Measurements from ENCODE around the gene ANKRD17.

The ANKRD17 gene

GRCh38 chr4:73223258-73223650, 35.3 kb downstream of the ANKRD17 start:
- H3K4me2 ChIP-seq (ENCODE audit: insufficient read depth, low read length) = peak overlapping the region; percentile 70
- peak overlapping the region; percentile 66 for H3K9ac ChIP-seq (ENCODE audit: low read depth, low read length)
- peak overlapping the region; percentile 12 to 63; a peak in 2 of 4 replicates for H3K4me3 ChIP-seq (ENCODE audit: low read depth in 1 of 2, low read length in 2 of 2)
- H3K9me3 ChIP-seq (ENCODE audit: insufficient read depth, low read length, severe bottlenecking) = no peaks in the 10 kb centered on the region
- peaks cover 90% of the 10 kb centered on the region for H3K79me2 ChIP-seq (ENCODE audit: insufficient read depth, low read length)
- no peaks in the 10 kb centered on the region; the same call in 1 of the 2 replicates for H3K36me3 ChIP-seq (ENCODE audit: insufficient read depth, low read length)
- H4K20me1 ChIP-seq (ENCODE audit: insufficient read depth, low read length) = peaks cover 2% of the 10 kb centered on the region; the same call in 1 of the 2 replicates
- no peak for TF ChIP-seq EZH2 (IDR thresholded peaks at IDR 0.05; ENCODE audit: borderline replicate concordance, low read depth, low read length, severe bottlenecking)
- TF ChIP-seq, protein P1, sequence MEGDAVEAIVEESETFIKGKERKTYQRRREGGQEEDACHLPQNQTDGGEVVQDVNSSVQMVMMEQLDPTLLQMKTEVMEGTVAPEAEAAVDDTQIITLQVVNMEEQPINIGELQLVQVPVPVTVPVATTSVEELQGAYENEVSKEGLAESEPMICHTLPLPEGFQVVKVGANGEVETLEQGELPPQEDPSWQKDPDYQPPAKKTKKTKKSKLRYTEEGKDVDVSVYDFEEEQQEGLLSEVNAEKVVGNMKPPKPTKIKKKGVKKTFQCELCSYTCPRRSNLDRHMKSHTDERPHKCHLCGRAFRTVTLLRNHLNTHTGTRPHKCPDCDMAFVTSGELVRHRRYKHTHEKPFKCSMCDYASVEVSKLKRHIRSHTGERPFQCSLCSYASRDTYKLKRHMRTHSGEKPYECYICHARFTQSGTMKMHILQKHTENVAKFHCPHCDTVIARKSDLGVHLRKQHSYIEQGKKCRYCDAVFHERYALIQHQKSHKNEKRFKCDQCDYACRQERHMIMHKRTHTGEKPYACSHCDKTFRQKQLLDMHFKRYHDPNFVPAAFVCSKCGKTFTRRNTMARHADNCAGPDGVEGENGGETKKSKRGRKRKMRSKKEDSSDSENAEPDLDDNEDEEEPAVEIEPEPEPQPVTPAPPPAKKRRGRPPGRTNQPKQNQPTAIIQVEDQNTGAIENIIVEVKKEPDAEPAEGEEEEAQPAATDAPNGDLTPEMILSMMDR (IDR thresholded peaks at IDR 0.05; ENCODE audit: borderline replicate concordance, extremely low read depth, low read length, poor library complexity, severe bottlenecking) = no peak
- H3K27me3 ChIP-seq (ENCODE audit: insufficient read depth, low read length, poor library complexity) = no peaks in the 10 kb centered on the region
- DNase-seq (no peak), ATAC-seq (ENCODE audit: insufficient read depth, low read depth) (peak; percentile 40)
- peak overlapping the region; percentile 86 for H3K27ac ChIP-seq (ENCODE audit: low read length)
- H3K4me1 ChIP-seq (ENCODE audit: insufficient read depth, low read length) = peaks cover 43% of the 10 kb centered on the region
- no peak overlapping the region for H2AFZ ChIP-seq (ENCODE audit: low read depth, low read length)

DNA sequence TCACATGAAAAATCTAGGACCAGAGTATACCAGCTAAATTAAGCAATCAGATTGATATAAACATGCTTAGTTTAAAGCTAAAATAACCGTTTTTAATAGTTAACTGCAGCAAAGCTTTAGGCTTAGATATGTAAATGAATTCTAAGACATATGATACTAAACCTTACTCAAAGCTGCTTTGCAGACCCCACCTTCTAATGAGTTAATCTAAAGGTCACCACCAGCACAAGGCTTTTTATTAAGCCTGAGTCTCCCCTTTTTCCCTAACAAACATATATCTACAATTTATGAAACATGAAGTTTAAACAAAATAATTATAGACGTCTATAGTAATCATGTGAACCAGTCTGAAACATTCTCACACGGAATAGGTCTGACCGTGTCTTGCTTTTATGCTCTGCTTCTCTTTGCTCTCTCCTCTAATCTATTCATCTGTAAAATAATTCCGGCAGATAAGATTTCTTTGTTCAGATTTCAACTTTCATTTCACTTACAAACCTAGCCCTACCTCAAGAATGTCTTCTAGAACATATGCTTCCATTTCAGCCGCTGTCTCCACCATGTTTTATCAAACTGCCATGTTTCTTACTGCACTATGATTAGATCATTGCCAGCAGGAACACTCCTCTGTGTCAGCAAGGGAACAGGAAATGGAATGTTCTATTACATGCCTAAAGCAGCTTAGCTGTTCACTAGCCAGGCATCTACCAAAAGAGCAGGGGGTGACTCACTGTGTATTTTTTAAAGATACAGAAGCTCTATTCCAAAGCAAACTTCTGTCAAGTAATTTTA, 35.9 kb downstream of the ANKRD17 start:
- Histone ChIP-seq H3K79me2 (ENCODE audit: insufficient read depth, low read length) (peaks cover 90% of the 10 kb centered on the region), H3K4me3 (ENCODE audit: low read depth in 1 of 2, low read length in 2 of 2) (peak overlapping the region; percentile 63 to 70), H3K27me3 (ENCODE audit: insufficient read depth, low read length, poor library complexity) (no peaks in the 10 kb centered on the region), H3K27ac (ENCODE audit: low read length) (peak overlapping the region; percentile 86), H3K4me2 (ENCODE audit: insufficient read depth, low read length) (peak overlapping the region; percentile 70), H3K36me3 (ENCODE audit: insufficient read depth, low read length) (peaks cover 3% of the 10 kb centered on the region), H4K20me1 (ENCODE audit: insufficient read depth, low read length) (peaks cover 5% of the 10 kb centered on the region; the same call in 1 of the 2 replicates), H3K4me1 (ENCODE audit: insufficient read depth, low read length) (peaks cover 43% of the 10 kb centered on the region), H3K9me3 (ENCODE audit: insufficient read depth, low read length, severe bottlenecking) (no peaks in the 10 kb centered on the region), H3K9ac (ENCODE audit: low read depth, low read length) (peak overlapping the region; percentile 66), H2AFZ (ENCODE audit: low read depth, low read length) (peak overlapping the region; percentile 70)
- no peak for TF ChIP-seq EZH2 (IDR thresholded peaks at IDR 0.05; ENCODE audit: borderline replicate concordance, low read depth, low read length, severe bottlenecking)
- TF ChIP-seq, protein P1 (IDR thresholded peaks at IDR 0.05; ENCODE audit: borderline replicate concordance, extremely low read depth, low read length, poor library complexity, severe bottlenecking) = no peak
- DNase-seq (peak; percentile 79), ATAC-seq (ENCODE audit: insufficient read depth, low read depth) (peak; percentile 100)

DNA sequence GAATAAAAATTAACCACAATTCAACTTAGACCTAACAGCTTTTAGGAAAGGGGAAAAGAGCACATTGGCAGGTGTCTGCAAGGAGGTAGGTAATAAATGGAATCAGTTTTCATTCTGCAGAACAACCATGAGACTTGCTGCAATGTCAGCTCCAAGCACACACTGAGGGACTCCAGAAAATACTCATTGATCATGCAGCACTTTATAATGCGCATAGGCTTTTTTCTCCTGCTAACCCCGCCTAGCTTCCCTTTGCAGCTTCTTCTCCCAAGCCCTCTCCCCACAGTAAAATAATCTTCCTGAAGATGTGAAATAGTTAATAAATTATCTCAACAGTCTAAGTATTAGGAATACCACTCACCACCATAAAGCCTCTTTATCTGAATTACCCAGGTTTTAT, 36.9 kb downstream of the ANKRD17 start:
- ATAC-seq (ENCODE audit: insufficient read depth, low read depth) (no peak), DNase-seq (no peak)
- peak overlapping the region; percentile 63 to 70; a peak in 2 of 4 replicates for H3K4me3 ChIP-seq (ENCODE audit: low read depth in 1 of 2, low read length in 2 of 2)
- TF ChIP-seq EZH2 (IDR thresholded peaks at IDR 0.05; ENCODE audit: borderline replicate concordance, low read depth, low read length, severe bottlenecking) = no peak
- TF ChIP-seq, protein P1 (IDR thresholded peaks at IDR 0.05; ENCODE audit: borderline replicate concordance, extremely low read depth, low read length, poor library complexity, severe bottlenecking) = no peak
- H3K9me3 ChIP-seq (ENCODE audit: insufficient read depth, low read length, severe bottlenecking) = no peaks in the 10 kb centered on the region
- peaks cover 43% of the 10 kb centered on the region for H3K4me1 ChIP-seq (ENCODE audit: insufficient read depth, low read length)
- peak overlapping the region; percentile 36; the same call in 1 of the 2 replicates for H3K27ac ChIP-seq (ENCODE audit: low read length)
- H3K36me3 ChIP-seq (ENCODE audit: insufficient read depth, low read length) = peaks cover 10% of the 10 kb centered on the region
- no peaks in the 10 kb centered on the region for H3K27me3 ChIP-seq (ENCODE audit: insufficient read depth, low read length, poor library complexity)
- no peak overlapping the region for H2AFZ ChIP-seq (ENCODE audit: low read depth, low read length)
- peak overlapping the region; percentile 70 for H3K4me2 ChIP-seq (ENCODE audit: insufficient read depth, low read length)
- peaks cover 13% of the 10 kb centered on the region; the same call in 1 of the 2 replicates for H4K20me1 ChIP-seq (ENCODE audit: insufficient read depth, low read length)
- peaks cover 90% of the 10 kb centered on the region for H3K79me2 ChIP-seq (ENCODE audit: insufficient read depth, low read length)
- peak overlapping the region; percentile 66 for H3K9ac ChIP-seq (ENCODE audit: low read depth, low read length)
